ENCODE data around the gene PLK5.

Gene PLK5

DNA sequence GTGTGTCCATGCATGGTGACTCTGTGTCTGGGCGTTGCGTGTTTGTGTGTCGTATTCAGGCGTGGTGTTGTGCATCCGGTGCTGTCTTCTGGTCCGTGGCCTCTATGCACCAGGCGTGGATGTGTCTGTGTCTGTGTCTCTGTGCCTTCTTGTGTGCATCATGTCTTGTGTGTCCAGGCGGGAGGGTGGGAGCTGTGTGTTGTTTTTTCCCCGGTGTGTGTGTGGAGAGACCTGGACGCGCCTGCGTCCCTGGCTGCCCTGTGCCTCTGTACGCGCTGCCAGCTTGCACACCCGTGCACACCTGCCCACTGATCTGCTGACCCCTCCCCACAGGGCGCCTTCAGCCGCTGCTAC is 1.1 kb downstream of the PLK5 start:
- no peak for DNase-seq (ENCODE audit: insufficient read length, low spot score)
- TF ChIP-seq, protein P1, sequence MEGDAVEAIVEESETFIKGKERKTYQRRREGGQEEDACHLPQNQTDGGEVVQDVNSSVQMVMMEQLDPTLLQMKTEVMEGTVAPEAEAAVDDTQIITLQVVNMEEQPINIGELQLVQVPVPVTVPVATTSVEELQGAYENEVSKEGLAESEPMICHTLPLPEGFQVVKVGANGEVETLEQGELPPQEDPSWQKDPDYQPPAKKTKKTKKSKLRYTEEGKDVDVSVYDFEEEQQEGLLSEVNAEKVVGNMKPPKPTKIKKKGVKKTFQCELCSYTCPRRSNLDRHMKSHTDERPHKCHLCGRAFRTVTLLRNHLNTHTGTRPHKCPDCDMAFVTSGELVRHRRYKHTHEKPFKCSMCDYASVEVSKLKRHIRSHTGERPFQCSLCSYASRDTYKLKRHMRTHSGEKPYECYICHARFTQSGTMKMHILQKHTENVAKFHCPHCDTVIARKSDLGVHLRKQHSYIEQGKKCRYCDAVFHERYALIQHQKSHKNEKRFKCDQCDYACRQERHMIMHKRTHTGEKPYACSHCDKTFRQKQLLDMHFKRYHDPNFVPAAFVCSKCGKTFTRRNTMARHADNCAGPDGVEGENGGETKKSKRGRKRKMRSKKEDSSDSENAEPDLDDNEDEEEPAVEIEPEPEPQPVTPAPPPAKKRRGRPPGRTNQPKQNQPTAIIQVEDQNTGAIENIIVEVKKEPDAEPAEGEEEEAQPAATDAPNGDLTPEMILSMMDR (IDR thresholded peaks at IDR 0.05; ENCODE audit: insufficient read depth, missing control alignments): no peak
- no peak for FAIRE-seq

DNA sequence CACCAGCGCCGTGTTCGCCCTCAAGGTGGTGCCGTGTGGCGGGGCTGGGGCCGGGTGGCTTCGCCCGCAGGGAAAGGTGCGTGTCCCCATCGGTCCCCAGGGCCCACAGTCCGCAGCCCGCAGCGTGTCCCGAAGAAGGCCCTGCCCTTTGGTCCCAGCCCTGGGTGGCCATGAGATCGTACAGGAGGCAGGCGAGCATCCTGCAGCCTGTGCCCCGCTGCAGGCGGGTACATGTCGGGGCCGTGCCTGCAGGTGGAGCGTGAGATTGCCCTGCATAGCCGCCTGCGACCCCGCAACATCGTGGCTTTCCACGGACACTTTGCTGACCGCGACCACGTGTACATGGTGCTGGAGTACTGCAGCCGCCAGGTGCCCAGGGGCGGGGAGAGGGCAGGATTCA is 1.5 kb downstream of the PLK5 start:
- no peak for DNase-seq (ENCODE audit: insufficient read length, low spot score)
- TF ChIP-seq, protein P1 (IDR thresholded peaks at IDR 0.05; ENCODE audit: insufficient read depth, missing control alignments): no peak
- FAIRE-seq: no peak

DNA sequence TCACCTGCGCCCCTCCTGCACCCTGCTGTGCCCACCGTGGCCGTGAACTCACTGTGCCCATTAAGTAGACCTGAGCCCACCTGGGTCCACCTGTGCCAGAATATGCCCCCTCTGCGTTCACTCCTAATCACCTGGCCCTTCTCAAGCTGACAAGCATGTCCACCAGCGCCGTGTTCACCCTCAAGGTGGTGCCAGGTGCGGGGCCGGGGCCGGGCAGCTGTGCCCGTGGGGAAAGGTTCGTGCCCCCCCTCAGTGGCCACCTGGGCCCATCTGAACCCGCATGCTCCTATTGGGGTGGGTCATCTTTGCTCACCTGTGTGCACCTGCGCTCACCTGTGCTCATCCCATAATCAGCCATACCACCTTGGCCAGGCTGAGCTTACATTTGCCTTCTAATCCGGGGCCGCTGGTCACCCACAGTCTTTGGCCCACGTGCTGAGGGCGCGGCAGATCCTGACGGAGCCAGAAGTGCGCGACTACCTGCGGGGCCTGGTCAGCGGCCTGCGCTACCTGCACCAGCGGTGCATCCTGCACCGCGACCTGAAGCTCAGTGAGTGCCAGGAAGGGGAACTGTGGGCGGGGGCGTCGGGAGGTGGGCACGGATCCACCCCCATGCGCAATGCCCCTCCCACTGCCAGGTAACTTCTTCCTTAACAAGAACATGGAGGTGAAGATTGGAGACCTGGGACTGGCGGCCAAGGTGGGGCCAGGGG is 2.3 kb downstream of the PLK5 start:
- DNase-seq (ENCODE audit: insufficient read length, low spot score): no peak
- TF ChIP-seq, protein P1 (IDR thresholded peaks at IDR 0.05; ENCODE audit: insufficient read depth, missing control alignments): no peak
- FAIRE-seq: no peak

DNA sequence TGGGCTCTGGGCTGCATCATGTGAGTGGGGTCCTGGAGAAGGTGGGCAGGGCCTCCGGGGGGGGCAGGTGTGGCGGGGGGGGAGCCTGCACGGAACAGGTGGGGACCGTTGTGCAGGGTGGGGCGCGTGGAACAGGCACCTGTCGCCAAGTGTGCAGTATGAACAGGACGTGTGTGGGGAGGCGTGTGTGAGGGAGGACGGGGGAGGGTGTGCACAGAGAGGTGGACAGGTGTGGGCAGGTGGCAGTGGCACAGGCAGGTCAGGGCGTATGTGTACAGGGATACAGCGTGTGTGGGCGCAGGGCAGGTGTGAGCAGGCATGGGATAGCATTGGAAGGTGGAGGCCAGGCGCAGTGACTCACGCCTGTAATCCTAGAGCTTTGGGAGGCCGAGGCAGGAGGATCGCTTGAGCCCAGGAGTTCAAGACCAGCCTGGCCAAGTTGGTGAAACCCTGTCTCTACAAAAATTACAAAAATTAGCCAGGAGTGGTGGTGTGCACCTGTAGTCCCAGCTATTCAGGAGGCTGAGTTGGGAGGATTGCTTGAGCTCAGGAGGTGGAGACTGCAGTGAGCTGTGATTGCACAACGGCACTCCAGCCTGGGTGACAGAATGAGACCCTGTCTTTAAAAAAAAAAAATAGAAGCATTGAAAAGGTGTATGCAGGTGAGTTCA is 3.2 kb downstream of the PLK5 start:
- DNase-seq (ENCODE audit: insufficient read length, low spot score): no peak
- FAIRE-seq: no peak
- TF ChIP-seq, protein P1 (IDR thresholded peaks at IDR 0.05; ENCODE audit: insufficient read depth, missing control alignments): no peak

DNA sequence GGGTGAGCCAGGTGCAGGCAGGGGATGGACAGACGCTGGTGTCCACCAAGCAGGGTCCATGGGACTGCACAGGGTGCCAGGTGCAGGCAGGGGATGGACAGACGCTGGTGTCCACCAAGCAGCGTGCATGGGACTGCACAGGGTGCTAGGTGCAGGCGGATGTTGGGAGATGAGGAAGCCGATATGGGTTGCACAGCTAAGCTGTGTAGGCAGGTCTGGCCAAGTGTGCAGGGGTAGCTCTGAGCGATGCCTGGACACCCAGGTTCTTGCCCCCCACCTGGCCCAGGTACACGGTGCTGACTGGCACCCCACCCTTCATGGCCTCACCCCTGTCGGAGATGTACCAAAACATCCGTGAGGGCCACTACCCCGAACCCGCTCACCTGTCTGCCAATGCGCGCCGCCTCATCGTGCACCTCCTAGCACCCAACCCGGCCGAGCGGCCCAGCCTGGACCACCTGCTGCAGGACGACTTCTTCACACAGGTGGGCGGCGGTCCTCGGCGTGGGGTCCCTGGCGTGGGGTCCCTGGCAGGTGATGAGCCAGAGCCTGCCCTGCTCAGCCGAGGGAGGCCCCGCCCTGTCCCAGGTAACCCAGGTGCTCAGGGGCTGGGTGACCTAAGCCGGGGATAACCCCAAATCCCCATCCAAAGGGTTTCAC is 3.9 kb downstream of the PLK5 start:
- DNase-seq (ENCODE audit: insufficient read length, low spot score) (no peak), FAIRE-seq (no peak)
- TF ChIP-seq, protein P1 (IDR thresholded peaks at IDR 0.05; ENCODE audit: insufficient read depth, missing control alignments): no peak

DNA sequence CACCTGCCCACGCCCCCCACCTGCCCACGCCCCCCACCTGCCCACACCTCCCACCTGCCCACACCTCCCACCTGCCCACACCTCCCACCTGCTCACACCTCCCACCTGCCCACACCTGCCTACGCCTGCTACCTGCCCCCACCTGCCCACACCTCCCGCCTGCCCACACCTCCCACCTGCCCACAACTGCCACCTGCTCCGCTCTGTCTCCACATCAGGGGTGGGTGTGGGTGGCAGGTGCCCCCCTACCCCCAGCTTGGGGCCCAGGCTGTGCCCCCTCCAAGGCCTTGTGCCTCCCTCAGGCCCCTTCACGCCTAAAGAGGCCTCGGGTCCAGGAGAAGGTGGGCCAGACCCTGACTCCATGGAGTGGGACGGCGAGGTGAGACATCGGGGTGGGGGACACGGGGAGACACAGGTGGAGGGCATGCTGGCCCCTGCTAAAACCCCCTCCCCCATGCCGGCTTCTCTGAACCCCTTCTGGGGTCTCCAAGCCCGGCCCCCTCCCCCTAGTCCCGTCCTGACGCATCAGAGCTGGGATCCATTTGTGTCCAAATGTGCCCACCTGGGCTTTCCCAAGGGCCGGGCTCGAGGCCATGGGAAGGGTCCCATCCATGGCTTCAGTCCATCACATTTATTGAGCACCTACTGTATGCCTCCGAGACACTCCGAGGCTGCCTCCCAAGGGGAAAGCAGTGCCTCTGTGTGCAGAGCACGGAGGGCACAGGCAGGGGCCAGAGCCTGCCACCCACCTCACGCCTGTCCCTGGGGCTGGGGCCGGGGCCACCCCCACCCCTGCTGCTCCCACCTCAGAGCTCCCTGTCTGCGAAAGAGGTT is 4.9 kb downstream of the PLK5 start:
- TF ChIP-seq, protein P1 (IDR thresholded peaks at IDR 0.05; ENCODE audit: insufficient read depth, missing control alignments): no peak
- FAIRE-seq (no peak), DNase-seq (ENCODE audit: insufficient read length, low spot score) (no peak)

Data from D721Med (cell line).